Keratinocyte (primary cell): Measurements from ENCODE around the gene GPR160. TPM values are rescaled to one million over a fixed set of nuclear protein-coding genes. Genes with fewer than 3 reads are reported as not detected.

Experiments
- DNase-seq: peaks from one replicate; pipeline ENCODE4 v3.0.0-alpha.2; 2011; ENCODE audit warnings: low read depth, missing footprints, low spot score
- FAIRE-seq: peaks from 2 replicates; lab custom pipeline; 2011; peaks lifted over from hg19 to GRCh38; lab: Jason Lieb, UNC
- H2AFZ ChIP-seq: 2 replicates; pipeline ENCODE4 v1.6.0; 2012; ENCODE audit warnings: low read length, control low read depth, inconsistent platforms; ENCODE audit not compliant: control insufficient read depth
- H3K27ac ChIP-seq: 2 replicates; pipeline ENCODE4 v1.5.1; 2011; ENCODE audit warnings: low read length; ENCODE audit not compliant: control insufficient read depth, insufficient read depth
- H3K27me3 ChIP-seq: 3 replicates; pipeline ENCODE4 v1.6.0; 2011; ENCODE audit warnings: low read length; ENCODE audit not compliant: control insufficient read depth, insufficient read depth; ENCODE audit errors: extremely low read depth
- H3K36me3 ChIP-seq, 2 experiments: 2 replicates in 1 of 2; 3 replicates in 1 of 2; pipeline ENCODE4 v1.5.1; 2011; ENCODE audit warnings: low read length in 2 of 2, mild to moderate bottlenecking in 1 of 2; ENCODE audit not compliant: control insufficient read depth in 2 of 2, insufficient read depth in 2 of 2; ENCODE audit errors: extremely low read depth in 1 of 2
- H3K4me1 ChIP-seq: 3 replicates; pipeline ENCODE4 v1.5.1; 2011; ENCODE audit warnings: low read length; ENCODE audit not compliant: control insufficient read depth, insufficient read depth; ENCODE audit errors: extremely low read depth
- H3K4me2 ChIP-seq: 3 replicates; pipeline ENCODE4 v1.6.0; 2011; ENCODE audit warnings: low read depth, low read length; ENCODE audit not compliant: control insufficient read depth, insufficient read depth; ENCODE audit errors: extremely low read depth
- H3K4me3 ChIP-seq, 3 experiments: fragments of 200-600 bp in 1 of 3; sonication (generic) in 1 of 3; 2 replicates in 2 of 3; 3 replicates in 1 of 3; pipeline ENCODE4 v1.5.1; 2011 to 2016; ENCODE audit warnings: low read length in 3 of 3, mild to moderate bottlenecking in 3 of 3, control low read depth in 2 of 3, inconsistent platforms in 1 of 3, low read depth in 1 of 3, mixed read lengths in 1 of 3, mixed run types in 1 of 3, moderate library complexity in 1 of 3; ENCODE audit not compliant: control insufficient read depth in 2 of 3, insufficient read depth in 2 of 3; ENCODE audit errors: extremely low read depth in 1 of 3
- H3K79me2 ChIP-seq: 2 replicates; pipeline ENCODE4 v1.6.0; 2012; ENCODE audit warnings: low read length; ENCODE audit not compliant: control insufficient read depth, insufficient read depth
- H3K9ac ChIP-seq: 3 replicates; pipeline ENCODE4 v1.6.0; 2011; ENCODE audit warnings: low read length; ENCODE audit not compliant: control insufficient read depth, insufficient read depth; ENCODE audit errors: extremely low read depth
- H3K9me1 ChIP-seq: 3 replicates; pipeline ENCODE4 v1.6.0; 2011; ENCODE audit warnings: low read length; ENCODE audit not compliant: control insufficient read depth, insufficient read depth; ENCODE audit errors: extremely low read depth
- H3K9me3 ChIP-seq: 2 replicates; pipeline ENCODE4 v1.5.1; 2012; ENCODE audit warnings: low read depth, low read length; ENCODE audit not compliant: control insufficient read depth
- H4K20me1 ChIP-seq: 3 replicates; pipeline ENCODE4 v1.6.0; 2011; ENCODE audit warnings: low read length; ENCODE audit not compliant: control insufficient read depth, insufficient read depth; ENCODE audit errors: extremely low read depth
- CTCF ChIP-seq, 3 experiments: IDR thresholded peaks in 1 of 3; conservative IDR thresholded peaks in 1 of 3; optimal IDR thresholded peaks in 1 of 3; 2 replicates in 2 of 3; 3 replicates in 1 of 3; pipeline versions ENCODE3 to v1.5.1; 2011; ENCODE audit warnings: low read length in 3 of 3, mild to moderate bottlenecking in 3 of 3, moderate library complexity in 2 of 3, control low read depth in 1 of 3, inconsistent platforms in 1 of 3; ENCODE audit not compliant: insufficient read depth in 2 of 3; ENCODE audit errors: extremely low read depth in 1 of 3
- EZH2 ChIP-seq: IDR thresholded peaks from one replicate; pipeline ENCODE4 v1.6.1; 2012; ENCODE audit warnings: inconsistent platforms, mild to moderate bottlenecking, low read length, moderate library complexity
- dilution Hi-C: fragments of 300-500 bp; cut with MboI; formaldehyde crosslinking; loops from one replicate; pipeline ENCODE4 v1.7.0; 2020; ENCODE audit warnings: low sequenced_read_pairs; ENCODE audit not compliant: extremely low pct_ligation_motif_present
- polyA plus RNA-seq, 5 experiments: library from polyadenylated mRNA; depleted of rRNA in 3 of 5; stranded (reverse) in 3 of 5; stranded (forward) in 1 of 5; unstranded in 1 of 5; fragments of >200 nt; gene quantifications; 1 replicate in 1 of 5; 2 replicates in 3 of 5; 3 replicates in 1 of 5; pipeline versions ENCODE4 v1.2.1 to v1.2.3, GENCODE V29; 2011 to 2012; ENCODE audit warnings: missing spikeins in 2 of 5, low read depth in 1 of 5, low replicate concordance in 1 of 5

The GPR160 gene
- polyA plus RNA-seq, 1 donor (not counting 4 experiments of a cell fraction or from before 2014, with no cell fraction given), result 0.22 TPM

- DNase-seq (no peak), FAIRE-seq (no peak)
- H3K4me3 ChIP-seq, result no peak overlapping the region
- no peak overlapping the region for H3K4me2 ChIP-seq
- no peaks in the 10 kb centered on the region for H3K9me3 ChIP-seq
- H3K36me3 ChIP-seq, result no peaks in the 10 kb centered on the region
- no peak for TF ChIP-seq EZH2
- TF ChIP-seq CTCF (optimal IDR thresholded peaks at IDR 0.05 in 1 of 3, IDR thresholded peaks at IDR 0.05 in 1 of 3, conservative IDR thresholded peaks at IDR 0.05 in 1 of 3; ENCODE audit: extremely low read depth in 1 of 3, insufficient read depth in 2 of 3, low read length in 3 of 3), result no peak
- H3K27ac ChIP-seq, result no peak overlapping the region
- H3K79me2 ChIP-seq, result no peaks in the 10 kb centered on the region
- no peak overlapping the region for H3K9ac ChIP-seq
- dilution Hi-C loops, result no loop called here
- no peaks in the 10 kb centered on the region for H3K27me3 ChIP-seq
- H3K4me1 ChIP-seq, result no peaks in the 10 kb centered on the region
- H4K20me1 ChIP-seq, result no peaks in the 10 kb centered on the region
- H3K9me1 ChIP-seq, result no peaks in the 10 kb centered on the region
- no peak overlapping the region for H2AFZ ChIP-seq
Observed at GRCh38 chr3:170058127-170058526, 20.3 kb downstream of the GPR160 start.

GRCh38 chr3:170059447-170059846 is 21.7 kb downstream of the GPR160 start:
- no peak overlapping the region for H3K27ac ChIP-seq
- no peak for DNase-seq
- dilution Hi-C loops, result no loop called here
- H4K20me1 ChIP-seq, result no peaks in the 10 kb centered on the region
- no peak overlapping the region for H2AFZ ChIP-seq
- no peaks in the 10 kb centered on the region for H3K27me3 ChIP-seq
- H3K9me3 ChIP-seq, result no peaks in the 10 kb centered on the region
- H3K4me1 ChIP-seq, result no peaks in the 10 kb centered on the region
- TF ChIP-seq EZH2 (no peak), CTCF (optimal IDR thresholded peaks at IDR 0.05 in 1 of 3, IDR thresholded peaks at IDR 0.05 in 1 of 3, conservative IDR thresholded peaks at IDR 0.05 in 1 of 3; ENCODE audit: extremely low read depth in 1 of 3, insufficient read depth in 2 of 3, low read length in 3 of 3) (no peak)
- no peaks in the 10 kb centered on the region for H3K36me3 ChIP-seq
- FAIRE-seq, result no peak
- no peaks in the 10 kb centered on the region for H3K79me2 ChIP-seq
- H3K4me3 ChIP-seq, result no peak overlapping the region
- no peaks in the 10 kb centered on the region for H3K9me1 ChIP-seq
- no peak overlapping the region for H3K9ac ChIP-seq
- H3K4me2 ChIP-seq, result no peak overlapping the region
